Stimulated activated CD8-positive, alpha-beta memory T cell treated with anti-CD3 and anti-CD28 coated beads, Interleukin-2, amount 100 ng/mL, for 1 hour (primary cell): ENCODE data around the gene POGLUT2.

Experiments used
- DNase-seq, 2 donors: peaks; one replicate each; pipeline ENCODE4 v3.0.0-alpha.2; 2020; ENCODE audit warnings: low read depth in 2 of 2

The POGLUT2 gene

DNA sequence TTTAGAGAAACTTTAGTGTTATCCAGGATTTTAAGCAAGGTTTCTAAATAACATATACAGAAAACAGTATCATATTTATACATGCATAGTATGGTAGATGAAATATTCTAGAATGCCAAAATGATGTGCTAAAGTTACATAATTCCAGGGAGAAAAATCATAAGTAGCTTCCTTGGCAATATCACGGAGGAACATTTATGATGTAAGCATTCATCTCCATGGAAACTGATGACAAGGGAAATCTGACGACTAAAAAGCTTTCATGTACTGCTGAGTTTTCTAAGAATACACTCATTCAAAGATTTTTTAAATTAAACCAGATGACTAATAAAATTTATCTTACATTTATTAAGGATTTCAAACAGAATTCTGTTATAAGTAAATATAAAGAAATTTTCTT is 29.9 kb downstream of the POGLUT2 start:
- DNase-seq: no peak

DNA sequence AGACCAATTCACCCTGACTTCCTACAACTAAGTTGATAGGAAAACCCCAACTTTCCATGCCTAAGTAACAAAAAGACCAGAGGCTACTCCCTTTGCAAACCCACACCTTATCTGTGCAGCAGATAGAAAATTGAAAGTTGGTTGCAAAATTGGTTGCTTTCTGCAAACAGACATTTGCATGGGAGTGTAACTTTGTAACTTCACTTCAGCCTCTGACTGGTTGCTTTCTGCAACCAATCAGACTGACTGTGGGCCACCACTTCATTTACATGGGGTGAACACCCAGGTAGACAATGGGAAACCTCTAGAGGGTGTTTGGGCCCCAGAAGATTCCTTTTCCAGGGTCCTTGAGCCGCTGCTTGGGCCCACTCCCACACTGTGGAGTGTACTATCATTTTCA is 35.0 kb downstream of the POGLUT2 start:
- DNase-seq: no peak

DNA sequence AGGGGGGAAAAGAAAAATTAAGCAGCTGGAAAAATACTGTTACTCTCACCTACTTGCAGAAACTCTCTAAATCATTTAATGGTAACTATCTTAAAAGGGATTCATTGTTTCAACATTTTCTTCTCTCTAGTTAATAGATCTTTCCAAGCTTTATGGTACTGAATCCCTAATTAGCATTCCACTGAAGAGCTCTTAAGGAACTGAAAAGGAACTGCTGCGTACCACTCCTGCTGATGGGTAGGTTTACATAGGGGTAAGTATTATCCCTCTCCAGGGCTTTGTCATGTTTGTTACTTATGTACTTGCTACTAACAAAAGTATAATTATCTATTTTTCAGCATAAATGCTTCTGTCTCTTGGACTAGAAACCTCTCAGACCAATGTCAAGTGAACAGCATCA is 37.7 kb downstream of the POGLUT2 start:
- no peak for DNase-seq

DNA sequence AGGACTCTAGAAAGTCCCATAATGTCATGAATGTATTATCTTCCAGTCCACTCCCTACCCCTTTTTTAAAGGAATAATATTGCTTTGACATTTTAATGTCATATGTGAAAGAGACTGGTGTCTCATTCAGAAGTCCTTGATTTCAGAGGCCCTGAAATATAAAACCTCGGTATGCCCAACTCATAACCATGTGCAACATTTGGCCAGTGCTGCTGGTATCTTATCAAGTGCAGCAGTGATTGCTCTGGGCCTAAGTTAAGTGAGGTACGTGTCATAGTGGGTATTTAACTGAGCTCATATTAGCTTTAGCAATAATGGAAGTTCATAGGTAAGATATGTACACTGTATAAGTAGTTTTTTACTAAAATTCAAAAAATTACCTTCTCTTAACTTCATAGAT is 39.9 kb downstream of the POGLUT2 start:
- no peak for DNase-seq

DNA sequence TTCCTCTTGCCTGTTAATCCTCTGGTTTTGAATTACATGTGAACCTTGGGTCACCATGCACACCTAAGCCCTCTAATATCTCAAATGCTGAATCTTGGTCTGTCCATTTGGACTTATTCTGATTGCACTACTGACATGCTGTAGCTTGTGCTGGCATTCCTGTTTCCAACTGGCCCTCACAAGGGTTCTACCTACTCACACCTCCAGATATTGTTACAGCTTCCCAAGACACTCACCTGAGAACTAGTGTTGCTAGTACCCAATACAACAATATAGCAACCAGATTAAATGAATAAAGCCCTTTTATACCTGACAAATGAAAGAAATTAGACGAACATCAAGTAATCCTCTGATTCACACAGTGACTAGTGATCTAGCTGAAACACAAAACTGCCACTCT is 41.8 kb downstream of the POGLUT2 start:
- DNase-seq: no peak

DNA sequence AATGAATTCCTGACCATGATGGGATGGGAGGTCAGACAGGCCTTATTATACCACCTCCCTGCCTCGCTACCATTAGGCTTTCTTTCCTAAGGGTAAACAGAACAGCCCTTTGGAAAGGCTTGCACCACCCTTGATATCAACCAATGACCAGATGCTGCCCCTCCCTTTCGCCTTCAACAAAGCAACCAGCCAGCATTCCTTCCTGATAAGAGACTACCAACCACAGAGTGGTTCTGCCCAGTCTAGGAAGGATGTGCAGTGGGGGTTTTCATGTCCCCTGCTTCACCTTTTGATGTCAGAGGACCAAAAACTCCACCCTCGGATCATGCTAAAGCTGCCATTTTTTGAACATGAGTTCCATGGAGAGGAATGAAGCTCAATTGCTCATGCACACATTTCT is 46.9 kb downstream of the POGLUT2 start:
- no peak for DNase-seq

DNA sequence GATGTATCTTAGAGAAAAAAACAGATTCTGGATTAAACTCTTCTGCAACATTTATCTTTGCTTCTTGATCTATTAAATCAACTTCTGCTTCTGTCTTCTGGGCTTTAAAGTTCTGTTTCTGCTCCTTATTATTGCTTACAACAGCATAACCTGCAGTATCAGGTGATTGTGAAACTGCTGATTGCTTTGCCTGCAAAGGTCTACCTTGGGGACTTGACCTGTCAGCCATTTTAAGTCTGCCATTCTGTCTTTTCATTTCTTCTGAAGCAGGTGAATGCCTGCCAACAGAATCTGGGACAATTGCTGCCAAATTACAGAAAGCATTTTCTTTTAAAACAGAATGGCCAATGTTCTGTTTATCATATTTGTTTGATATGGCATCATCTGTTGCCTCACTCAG is 56.3 kb downstream of the POGLUT2 start:
- DNase-seq: no peak

GRCh38 chr13:102742101-102742500 is 56.7 kb downstream of the POGLUT2 start:
- no peak for DNase-seq
